Activated B cell treated with CpG ODN at 0.5 μM for 24 hours (primary cell): ENCODE results near the gene KHDRBS1. TPM values are rescaled to one million over a fixed set of nuclear protein-coding genes. Genes with fewer than 3 reads are reported as not detected.

Experiments used
- ATAC-seq: fragments of 200-7000 bp; cut with Tn5 transposase; one replicate; pipeline ENCODE4 v1.10.0; 2021; ENCODE audit warnings: low read depth, mild to moderate bottlenecking, moderate library complexity
- CTCF ChIA-PET: fragments of 350-600 bp; sonication (Branson Sonifier 250); formaldehyde crosslinking; loops from one replicate; lab custom pipeline; 2021; ENCODE audit warnings: antibody characterized with exemption; lab: Charles Lee
- POLR2A ChIA-PET: fragments of 350-600 bp; sonication (Branson Sonifier 250); formaldehyde crosslinking; loops from one replicate; lab custom pipeline; 2021; ENCODE audit warnings: antibody characterized with exemption; lab: Charles Lee
- DNase-seq: peaks from one replicate; pipeline ENCODE4 v3.0.0; 2022
- H3K27ac Mint-ChIP-seq: one replicate; pipeline ENCODE4 v1.8.0; 2020; ENCODE audit warnings: mixed read lengths
- H3K27me3 Mint-ChIP-seq: one replicate; pipeline ENCODE4 v1.8.0; 2021; ENCODE audit warnings: mixed read lengths
- H3K36me3 Mint-ChIP-seq: one replicate; pipeline ENCODE4 v1.8.0; 2021; ENCODE audit warnings: low read depth, mixed read lengths
- H3K4me1 Mint-ChIP-seq: one replicate; pipeline ENCODE4 v1.8.0; 2021; ENCODE audit warnings: mixed read lengths
- H3K4me3 Mint-ChIP-seq: one replicate; pipeline ENCODE4 v1.8.0; 2020; ENCODE audit warnings: mild to moderate bottlenecking, mixed read lengths
- H3K9me3 Mint-ChIP-seq: one replicate; pipeline ENCODE4 v1.8.0; 2020; ENCODE audit warnings: mixed read lengths
- intact Hi-C: fragments of 100-400 bp; cut with micrococcal nuclease; formaldehyde crosslinking; loops from one replicate; pipeline ENCODE4 v1.15.1; 2024
- total RNA-seq: library from RNA; stranded (reverse); gene quantifications from 2 replicates; pipeline ENCODE4 v1.2.3, GENCODE V29; 2022
- TF ChIP-seq, protein P1 (sequence below): fragments of 200-600 bp; IDR thresholded peaks from one replicate; pipeline ENCODE4 v1.8.0; 2022; ENCODE audit warnings: antibody characterized with exemption, mild to moderate bottlenecking

The KHDRBS1 gene
- total RNA-seq, 1 donor from 2014 or later: 152 TPM

GRCh38 chr1:31978843-31979400 lies 34.7 kb upstream of the KHDRBS1 start:
- no peaks in the 10 kb centered on the region for H3K36me3 Mint-ChIP-seq
- H3K27ac Mint-ChIP-seq: no peak overlapping the region
- no peaks in the 10 kb centered on the region for H3K9me3 Mint-ChIP-seq
- H3K27me3 Mint-ChIP-seq: no peaks in the 10 kb centered on the region
- no peak overlapping the region for H3K4me3 Mint-ChIP-seq
- DNase-seq (no peak), ATAC-seq (no peak)
- POLR2A ChIA-PET: no interaction called here
- intact Hi-C loops: no loop called here
- peaks cover 30% of the 10 kb centered on the region for H3K4me1 Mint-ChIP-seq
- TF ChIP-seq, protein P1, sequence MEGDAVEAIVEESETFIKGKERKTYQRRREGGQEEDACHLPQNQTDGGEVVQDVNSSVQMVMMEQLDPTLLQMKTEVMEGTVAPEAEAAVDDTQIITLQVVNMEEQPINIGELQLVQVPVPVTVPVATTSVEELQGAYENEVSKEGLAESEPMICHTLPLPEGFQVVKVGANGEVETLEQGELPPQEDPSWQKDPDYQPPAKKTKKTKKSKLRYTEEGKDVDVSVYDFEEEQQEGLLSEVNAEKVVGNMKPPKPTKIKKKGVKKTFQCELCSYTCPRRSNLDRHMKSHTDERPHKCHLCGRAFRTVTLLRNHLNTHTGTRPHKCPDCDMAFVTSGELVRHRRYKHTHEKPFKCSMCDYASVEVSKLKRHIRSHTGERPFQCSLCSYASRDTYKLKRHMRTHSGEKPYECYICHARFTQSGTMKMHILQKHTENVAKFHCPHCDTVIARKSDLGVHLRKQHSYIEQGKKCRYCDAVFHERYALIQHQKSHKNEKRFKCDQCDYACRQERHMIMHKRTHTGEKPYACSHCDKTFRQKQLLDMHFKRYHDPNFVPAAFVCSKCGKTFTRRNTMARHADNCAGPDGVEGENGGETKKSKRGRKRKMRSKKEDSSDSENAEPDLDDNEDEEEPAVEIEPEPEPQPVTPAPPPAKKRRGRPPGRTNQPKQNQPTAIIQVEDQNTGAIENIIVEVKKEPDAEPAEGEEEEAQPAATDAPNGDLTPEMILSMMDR: no peak
- CTCF ChIA-PET: interaction anchor here (2.2 kb wide), 1 partner anchor 84 kb away, joined by 7 read pairs; no protein-coding TSS in a partner anchor

DNA sequence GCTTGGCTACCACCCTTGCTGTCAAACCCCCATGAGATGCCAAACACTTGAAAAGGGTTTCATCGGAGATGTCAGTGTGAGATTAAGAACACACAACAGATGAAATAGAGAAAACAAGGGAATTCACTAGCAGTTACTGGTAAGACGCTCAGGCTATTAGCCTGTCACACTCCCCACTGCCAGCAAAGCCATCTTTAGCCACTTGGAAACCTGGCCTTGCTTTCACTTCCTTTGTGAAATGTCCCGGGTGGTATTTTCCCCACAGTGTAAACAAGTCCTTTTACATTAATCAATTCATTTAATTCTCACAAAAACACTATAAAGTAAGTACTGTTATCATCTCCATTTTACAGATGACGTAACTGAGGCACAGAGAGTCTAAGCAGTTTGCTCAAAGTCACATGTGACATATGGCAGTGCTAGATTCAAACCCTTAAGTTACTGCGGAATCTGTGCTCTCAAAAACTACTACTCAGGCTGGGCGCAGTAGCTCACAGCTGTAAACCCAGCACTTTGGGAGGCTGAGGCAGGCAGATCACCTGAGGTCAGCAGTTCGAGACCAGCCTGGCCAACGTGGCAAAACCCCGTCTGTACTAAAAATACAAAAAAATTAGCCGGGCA lies 32.7 kb upstream of the KHDRBS1 start:
- H3K36me3 Mint-ChIP-seq: no peaks in the 10 kb centered on the region
- TF ChIP-seq, protein P1: no peak
- peak overlapping the region; percentile 59 for H3K27ac Mint-ChIP-seq
- no peaks in the 10 kb centered on the region for H3K27me3 Mint-ChIP-seq
- H3K4me1 Mint-ChIP-seq: peaks cover 43% of the 10 kb centered on the region
- peak overlapping the region; percentile 44 for H3K4me3 Mint-ChIP-seq
- ChIA-PET CTCF (interaction anchor here (1.2 kb wide), 1 partner anchor 25 kb away, joined by 3 read pairs; no protein-coding TSS in a partner anchor), POLR2A (interaction anchor here (0.6 to 1.3 kb wide), 3 partner anchors 25 to 192 kb away, joined by 3 to 8 read pairs (median 3); partner anchors contain the start of gene KHDRBS1)
- ATAC-seq: peak; percentile 63
- no peak for DNase-seq
- H3K9me3 Mint-ChIP-seq: no peaks in the 10 kb centered on the region
- intact Hi-C loops: no loop called here

DNA sequence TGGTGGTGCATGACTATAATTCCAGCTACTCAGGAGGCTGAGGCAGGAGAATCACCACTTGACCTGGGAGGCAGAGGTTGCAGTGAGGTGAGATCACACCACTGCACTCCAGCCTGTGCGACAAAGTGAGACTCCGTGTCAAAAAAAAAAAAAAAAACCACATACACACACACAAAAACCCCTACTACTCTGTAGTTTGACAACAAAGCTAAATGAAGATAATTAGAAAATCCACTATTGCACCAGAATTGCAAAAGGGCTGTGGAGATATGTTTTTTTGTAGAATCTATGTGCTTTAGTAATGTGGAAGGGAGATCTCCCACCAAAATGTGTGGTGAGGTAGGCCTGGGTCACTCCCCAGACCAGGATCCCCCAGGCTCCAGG lies 32.2 kb upstream of the KHDRBS1 start:
- TF ChIP-seq, protein P1: no peak
- Mint-ChIP-seq H3K36me3 (no peaks in the 10 kb centered on the region), H3K27ac (peak overlapping the region; percentile 59), H3K27me3 (no peaks in the 10 kb centered on the region), H3K4me1 (peaks cover 43% of the 10 kb centered on the region), H3K4me3 (peak overlapping the region; percentile 44), H3K9me3 (no peaks in the 10 kb centered on the region)
- ChIA-PET POLR2A (interaction anchor here (0.6 to 0.7 kb wide), 3 partner anchors 26 to 193 kb away, joined by 3 to 4 read pairs (median 3); no protein-coding TSS in a partner anchor), CTCF (interaction anchor here (1.2 kb wide), 1 partner anchor 26 kb away, joined by 3 read pairs; no protein-coding TSS in a partner anchor)
- intact Hi-C loops: no loop called here
- ATAC-seq: no peak
- DNase-seq: no peak

- POLR2A ChIA-PET: interaction anchor here (0.5 to 0.7 kb wide), 3 partner anchors 26 to 155 kb away, joined by 3 to 4 read pairs (median 3); no protein-coding TSS in a partner anchor
- H3K27me3 Mint-ChIP-seq: no peaks in the 10 kb centered on the region
- peak overlapping the region; percentile 59 for H3K27ac Mint-ChIP-seq
- intact Hi-C loops: no loop called here
- DNase-seq (no peak), ATAC-seq (no peak)
- TF ChIP-seq, protein P1: no peak
- CTCF ChIA-PET: interaction anchor here (1.2 kb wide), 1 partner anchor 26 kb away, joined by 3 read pairs; no protein-coding TSS in a partner anchor
- H3K4me1 Mint-ChIP-seq: peaks cover 46% of the 10 kb centered on the region
- H3K4me3 Mint-ChIP-seq: peak overlapping the region; percentile 44
- H3K36me3 Mint-ChIP-seq: no peaks in the 10 kb centered on the region
- no peaks in the 10 kb centered on the region for H3K9me3 Mint-ChIP-seq
These were observed 31.7 kb upstream of the KHDRBS1 start for GRCh38 chr1:31981972-31982371.
